HG03095 (cell line): ENCODE results near the gene ANKRD40CL.
"Not testable (repeated sequence)": the region's sequence is repeated elsewhere in the genome, so short reads cannot be mapped to it uniquely, and the experiment has no call there.

Experiments
- ATAC-seq: cut with Tn5 transposase; IDR thresholded peaks from one replicate; pipeline ENCODE4 v1.9.1; 2021; ENCODE audit warnings: moderate library complexity; ENCODE audit not compliant: unreplicated experiment

ANKRD40CL gene

DNA sequence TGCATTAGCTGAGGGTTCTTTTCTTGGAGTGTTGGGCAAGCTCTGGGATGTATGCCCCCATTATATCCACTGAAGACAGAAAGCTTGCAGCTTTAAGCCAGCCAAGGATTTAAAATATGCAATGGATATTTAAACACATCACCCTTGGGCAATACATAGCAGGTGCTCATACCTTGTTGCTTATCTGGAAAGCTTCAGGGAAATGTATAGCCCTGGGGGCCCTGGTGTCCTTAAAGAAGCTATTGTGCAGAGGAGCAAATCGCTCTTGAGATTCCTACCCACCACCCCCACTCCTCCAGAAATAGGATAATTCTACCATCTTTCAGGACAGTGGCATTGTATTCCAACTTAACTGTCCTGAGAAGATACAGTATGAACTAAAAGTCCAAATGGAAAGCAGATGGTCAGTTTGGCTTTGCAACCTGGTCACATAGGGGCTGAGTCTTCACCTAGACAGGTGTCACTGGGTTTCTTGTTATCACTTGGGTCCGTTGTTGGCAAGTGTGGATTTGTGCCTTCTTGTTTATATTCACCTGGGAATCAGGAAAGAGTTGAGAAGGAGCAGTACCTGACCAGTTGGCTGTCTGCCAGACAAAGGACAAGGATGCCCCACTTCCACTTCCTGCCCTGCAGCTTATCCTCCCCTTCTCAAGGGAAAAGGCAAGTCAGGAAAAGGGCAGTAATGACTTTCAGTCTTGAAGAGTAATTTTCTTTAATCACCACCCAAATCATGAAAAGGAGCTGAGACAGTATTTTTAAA, 3.4 kb downstream of the ANKRD40CL start:
- no peak for ATAC-seq

DNA sequence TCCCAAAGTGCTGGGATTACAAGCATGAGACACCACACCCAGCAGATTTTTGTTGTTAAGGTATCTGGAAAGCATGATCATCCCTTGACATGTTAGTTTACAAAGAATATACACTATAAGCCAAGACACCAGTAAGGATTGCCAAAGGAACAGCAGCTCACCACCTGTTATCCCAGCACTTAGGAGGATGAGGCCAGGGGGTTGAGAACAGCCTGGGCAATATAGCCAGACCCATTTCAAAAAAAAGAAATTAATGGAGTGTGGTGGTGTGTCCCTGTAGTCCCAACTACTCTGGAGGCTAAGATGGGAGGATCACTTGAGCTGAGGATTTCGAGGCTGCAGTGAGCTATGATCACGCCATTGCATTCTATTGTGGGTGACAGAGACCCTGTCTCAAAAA, 5.1 kb downstream of the ANKRD40CL start:
- no peak for ATAC-seq

DNA sequence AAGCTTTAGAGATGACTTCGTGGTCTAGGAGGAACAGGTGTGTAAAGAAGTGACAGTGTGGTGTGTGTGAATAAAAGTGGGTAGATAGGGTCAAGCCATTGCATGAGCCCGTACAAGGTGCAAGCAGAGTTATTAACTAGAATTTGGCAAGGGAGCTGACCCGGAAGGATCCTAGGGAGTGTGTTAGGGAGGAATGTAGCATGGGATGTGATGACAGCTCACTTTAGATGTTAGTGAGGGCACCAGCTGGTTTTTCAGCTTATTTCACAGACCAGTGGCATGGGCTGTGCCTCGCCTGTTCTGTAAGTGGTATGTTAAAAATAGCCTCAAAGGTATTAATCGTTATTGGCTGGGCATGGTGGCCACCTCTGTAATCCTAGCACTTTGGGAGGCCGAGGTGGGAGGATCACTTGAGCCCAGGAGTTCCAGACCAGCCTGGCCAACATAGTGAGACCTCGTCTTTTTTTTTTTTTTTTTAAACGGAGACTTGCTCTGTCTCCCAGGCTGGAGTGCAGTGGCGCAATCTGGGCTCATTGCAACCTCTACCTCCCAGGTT, 8.3 kb downstream of the ANKRD40CL start:
- no peak for ATAC-seq

DNA sequence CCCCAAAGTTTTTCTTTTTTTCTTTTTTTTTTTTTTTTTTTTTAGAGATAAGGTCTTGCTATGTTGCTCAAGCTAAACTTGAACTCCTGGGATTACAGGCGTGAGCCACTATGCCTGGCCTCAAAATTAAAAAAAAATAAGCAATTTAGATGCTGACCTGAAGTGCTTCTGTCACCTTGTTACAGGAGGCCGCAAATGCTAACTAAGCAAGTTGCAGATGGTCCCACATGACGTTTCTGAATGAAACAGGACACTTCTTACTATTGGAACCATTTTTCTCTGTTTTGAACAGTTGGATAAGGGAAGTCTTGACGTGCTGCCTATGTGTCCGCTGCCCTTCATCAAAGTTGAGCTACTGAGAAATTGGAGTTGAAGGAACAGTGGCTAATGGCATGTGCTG, 8.8 kb downstream of the ANKRD40CL start:
- no peak for ATAC-seq

DNA sequence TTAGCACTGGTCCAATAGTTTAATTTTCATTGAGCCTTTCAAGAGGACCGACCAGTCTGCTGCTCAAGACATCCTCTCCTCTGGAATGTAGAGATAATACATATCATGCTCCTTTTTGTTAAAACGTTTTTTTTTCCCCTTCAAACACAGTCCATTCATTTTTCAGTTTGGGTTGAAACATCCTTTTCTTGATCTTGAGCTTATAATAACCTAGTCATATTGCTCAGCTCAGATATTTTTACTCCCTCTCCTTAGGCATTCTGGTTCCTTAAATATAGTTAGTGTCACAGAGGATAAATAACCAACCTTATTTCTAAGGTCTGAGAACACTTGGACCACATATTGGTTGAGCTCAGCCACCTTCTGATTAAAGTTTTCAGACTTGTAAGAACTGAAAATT, 12.8 kb downstream of the ANKRD40CL start:
- ATAC-seq, result no peak

DNA sequence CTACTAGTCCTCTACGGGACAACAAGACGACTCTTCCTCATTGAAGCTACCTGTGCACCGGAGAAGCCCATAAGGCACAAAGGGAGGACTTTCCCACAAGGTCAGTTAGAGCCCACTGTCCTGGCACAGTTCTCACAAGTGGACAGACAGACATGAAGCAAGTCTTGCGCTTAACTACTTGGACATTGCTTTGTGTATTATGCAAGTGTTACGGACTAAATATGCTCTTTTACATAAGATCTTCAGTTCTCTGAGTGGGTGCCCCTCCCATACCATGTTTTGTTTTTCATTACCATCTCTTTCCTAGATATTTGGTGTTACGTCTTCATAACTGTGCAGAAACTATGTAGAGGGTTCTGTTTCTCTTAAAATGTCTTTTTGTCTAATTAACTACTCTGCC, 18.1 kb downstream of the ANKRD40CL start:
- ATAC-seq, result no peak

DNA sequence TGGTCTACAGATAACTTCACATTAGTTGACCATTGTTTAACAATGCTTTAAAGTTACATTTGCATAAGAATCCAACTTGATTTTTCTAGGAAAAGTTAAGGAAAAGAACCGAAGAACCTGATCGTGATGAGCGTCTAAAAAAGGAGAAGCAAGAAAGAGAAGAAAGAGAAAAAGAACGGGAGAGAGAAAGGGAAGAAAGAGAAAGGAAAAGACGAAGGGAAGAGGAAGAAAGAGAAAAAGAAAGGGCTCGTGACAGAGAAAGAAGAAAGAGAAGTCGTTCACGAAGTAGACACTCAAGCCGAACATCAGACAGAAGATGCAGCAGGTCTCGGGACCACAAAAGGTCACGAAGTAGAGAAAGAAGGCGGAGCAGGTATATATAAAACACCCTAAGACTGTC, 21.7 kb downstream of the ANKRD40CL start:
- no peak for ATAC-seq

DNA sequence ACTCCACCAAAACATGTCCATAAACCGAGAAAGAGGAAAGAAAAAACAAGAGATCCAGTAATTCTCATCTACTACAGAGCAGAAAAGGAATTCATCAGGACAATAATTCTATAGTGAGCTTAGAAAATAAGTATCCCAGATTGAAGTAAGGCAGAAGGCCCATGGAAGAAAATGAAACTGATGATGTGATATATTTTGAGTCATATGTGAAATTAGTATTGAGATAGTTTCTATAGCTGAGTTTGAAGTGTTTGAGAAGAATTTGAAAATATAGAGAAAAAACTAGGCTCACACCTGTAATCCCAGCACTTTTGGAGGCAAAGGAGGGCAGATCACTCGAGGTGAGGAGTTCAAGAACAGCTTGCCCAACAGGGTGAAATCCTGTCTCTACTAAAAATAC, 28.2 kb downstream of the ANKRD40CL start:
- no peak for ATAC-seq

DNA sequence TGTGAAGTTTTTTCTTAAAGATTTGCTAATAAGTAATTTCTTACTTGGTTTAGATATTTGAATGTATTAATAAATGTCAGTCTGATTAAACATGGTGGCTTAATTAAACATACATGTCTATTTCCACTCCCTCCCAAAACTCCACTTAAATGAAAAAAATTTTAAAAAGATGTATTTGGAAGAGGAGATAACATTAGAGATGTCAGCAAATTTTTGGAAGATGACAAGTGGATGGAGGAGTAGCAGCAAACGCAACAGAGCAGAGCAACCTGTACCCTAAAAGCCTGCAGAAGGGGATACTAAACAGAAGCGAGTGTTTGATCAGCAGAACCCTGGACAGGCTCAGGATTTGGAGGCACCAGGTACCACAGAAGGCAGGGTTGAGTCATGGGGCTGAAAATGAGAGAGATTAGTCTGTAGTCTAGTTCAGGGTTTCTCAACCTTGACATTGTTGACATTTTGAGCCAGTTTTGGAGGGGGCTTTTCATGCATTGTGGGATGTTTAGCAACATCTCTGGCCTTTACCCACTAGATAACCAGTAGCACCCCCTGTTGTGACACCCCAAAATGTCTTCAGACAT, 30.1 kb downstream of the ANKRD40CL start:
- ATAC-seq, result no peak

DNA sequence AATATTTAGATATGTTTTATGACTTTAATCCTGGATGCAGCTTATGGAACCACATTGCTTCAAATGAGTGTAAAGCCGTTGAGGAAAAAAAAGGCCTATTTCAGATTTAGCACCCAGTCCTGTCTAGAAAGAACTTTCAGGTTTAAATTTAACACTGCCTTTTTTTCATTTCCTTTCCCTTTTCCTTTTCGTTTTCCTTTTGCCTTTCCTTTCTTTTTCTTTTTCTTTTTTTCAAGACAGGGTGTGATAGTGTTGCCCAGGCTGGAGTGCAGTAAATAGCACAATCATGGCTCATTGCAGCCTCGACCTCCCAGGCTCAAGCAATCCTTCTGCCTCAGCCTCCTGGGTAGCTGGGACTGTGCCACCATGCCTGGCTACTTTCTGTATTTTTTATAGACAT, 32.0 kb downstream of the ANKRD40CL start:
- ATAC-seq, result no peak

DNA sequence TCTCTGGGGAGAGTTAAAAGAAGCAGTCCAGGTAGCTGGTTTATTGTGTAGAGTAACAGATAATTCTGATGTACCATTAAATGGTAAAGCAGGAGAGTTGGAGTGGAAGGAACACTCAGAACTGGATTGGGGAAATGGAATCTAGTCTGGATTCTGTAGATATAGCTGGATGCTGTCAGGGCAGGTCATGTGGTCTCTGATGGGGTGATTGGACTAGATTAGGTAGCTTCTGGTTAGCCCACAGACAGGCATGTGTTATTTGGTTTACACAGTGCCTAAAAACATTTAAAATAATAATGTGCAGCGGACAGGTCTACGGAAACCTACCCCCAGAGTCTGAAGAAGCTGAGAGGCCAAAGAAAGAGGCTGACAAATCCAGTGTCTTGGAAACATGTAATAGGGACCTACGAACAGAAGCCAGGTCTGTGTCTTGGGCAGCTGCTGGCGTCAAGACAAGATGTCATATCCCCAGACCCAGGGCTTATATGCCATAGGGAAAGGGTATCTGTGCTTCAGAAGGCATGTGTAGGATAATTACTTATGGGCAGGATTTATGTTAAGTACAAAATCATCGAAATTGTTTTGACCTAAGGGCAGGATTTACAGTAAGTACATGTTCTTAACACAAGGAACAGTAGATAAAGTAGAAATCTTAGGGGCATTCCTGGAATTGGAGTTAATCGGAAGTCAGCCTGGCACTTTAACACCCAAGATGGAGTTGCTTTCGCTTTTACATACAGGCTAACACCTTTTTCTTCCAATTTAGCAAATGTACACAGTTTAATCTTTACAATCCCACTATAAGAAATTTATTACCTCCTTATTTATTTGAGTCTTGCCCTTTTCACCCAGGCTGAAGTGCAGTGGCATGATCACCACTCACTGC, 35.5 kb downstream of the ANKRD40CL start:
- ATAC-seq, result no peak

DNA sequence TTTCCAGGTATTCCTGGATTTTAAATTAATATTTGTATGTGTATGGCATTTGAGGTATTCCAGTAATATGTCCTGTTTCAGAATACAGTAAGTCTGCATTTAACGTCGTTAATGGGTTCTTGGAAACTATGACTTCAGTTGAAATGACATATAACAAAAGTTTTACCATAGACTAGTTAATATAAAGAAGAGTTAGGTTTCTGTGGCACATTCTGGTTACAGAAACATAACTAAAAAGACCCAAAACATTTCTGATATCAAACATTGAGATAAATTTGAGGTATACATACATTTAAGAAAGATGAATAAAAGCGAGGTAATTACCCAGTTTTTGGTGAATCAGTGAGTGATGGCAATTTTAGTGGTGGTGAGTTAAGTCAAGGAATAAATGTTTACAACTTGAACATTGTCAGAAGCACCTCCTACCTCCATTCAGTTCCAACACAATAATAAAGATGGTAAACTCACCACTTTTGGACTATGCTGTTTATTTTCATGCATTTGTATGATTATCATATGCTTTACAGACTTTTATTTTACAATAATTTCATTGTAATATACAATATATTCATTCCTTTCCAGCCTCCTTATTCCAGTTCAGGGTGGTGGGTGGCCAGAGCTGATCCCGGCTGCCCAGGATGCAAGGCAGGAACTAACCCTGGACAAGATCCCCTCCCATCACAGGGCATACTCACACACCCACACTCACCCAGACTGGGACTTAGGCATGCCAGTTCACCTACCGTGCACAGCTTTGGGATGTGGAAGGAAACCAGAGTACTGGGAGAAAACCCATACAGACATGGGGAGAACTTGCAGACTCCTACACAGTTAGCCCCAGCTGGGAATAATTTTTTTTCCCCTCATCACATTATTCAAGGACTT, 38.2 kb downstream of the ANKRD40CL start:
- ATAC-seq, result no peak

DNA sequence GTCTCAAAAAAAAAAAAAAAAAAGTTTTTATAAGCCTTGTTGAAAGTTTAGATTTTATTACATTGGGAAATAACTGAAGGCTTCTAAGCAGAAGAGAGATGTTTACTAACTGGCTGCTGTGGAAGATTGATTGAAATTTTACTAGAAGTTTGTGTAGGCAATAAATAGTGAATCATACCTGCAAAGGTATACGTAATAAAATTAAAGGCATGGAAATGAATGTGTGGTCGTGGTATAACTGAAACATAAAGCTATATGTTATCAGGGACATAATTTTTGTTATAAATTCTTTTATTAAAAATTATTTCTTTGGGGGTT, 39.2 kb downstream of the ANKRD40CL start:
- no peak for ATAC-seq

DNA sequence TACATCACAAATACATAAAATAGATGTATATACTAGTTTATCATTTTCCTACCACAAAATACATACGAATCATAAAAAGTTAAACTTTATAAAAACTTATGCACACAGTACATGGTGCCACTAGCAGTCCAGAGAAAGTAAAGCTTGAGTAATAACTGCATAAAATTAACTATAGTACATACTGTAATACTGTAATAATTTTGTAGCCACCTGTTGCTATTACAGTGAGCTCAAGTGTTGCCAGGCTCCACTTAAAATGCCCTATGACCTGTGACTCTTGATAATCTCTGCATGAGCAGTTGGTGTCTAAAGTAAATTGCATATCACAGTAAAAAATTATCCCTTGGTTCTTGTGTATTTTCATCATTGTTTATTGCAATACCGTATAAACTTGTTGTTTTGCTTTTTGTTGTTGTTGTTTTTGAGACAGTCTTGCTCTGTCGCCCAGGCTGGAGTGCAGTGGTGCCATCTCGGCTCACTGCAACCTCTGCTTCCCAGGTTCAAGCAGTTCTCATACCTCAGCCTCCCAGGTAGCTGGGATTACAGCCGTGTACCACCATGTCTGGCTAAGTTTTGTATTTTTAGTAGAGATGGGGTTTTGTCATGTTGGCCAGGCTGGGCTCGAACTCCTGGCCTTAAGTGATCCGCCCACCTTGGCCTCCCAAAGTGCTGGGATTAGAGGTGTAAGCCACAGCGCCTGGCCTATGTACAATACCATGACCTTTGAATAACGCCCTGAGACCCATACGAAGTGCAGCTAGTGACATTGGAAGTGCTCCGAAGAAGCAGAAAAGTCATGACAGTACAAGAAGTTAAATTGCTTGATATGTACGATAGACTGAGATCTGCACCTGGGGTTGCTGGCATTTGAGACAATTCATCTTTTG, 41.3 kb downstream of the ANKRD40CL start:
- no peak for ATAC-seq

DNA sequence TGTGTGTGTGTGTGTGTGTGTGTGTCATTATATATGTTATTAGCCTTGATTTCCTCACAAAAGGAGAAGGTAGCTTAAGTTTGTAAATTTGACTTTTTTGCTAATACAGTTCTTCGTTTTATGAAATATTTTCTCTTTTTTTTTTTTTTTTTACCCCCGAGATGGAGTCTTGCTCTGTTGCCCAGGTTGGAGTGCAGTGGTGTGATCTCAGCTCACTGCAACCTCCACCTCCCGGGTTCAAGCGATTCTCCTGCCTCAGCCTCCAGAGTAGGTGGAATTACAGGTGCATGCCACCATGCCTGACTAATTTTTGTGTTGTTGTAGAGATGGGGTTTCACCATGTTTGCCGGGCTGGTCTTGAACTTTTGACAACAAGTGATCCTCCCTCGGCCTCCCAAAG, 42.7 kb downstream of the ANKRD40CL start:
- not testable (repeated sequence) for ATAC-seq

DNA sequence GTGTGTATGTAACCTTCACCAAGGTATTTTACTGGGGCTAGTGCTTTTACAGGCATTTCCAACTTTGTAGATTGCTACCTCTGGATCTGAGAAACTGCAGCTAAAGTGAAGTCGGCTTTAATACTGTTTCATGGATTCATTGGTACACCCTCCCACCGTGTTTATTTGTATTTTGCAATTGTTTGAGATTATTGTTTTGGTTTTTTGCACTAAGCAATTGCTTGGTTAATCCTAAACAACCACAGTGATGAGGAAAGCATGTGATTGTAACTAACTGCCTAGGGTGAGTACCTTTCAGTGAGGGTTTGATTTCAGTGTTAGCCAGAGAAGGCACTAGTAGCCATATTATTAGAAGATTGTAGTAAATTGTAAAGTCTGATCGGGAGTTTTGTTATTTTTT, 44.6 kb downstream of the ANKRD40CL start:
- ATAC-seq, result no peak

DNA sequence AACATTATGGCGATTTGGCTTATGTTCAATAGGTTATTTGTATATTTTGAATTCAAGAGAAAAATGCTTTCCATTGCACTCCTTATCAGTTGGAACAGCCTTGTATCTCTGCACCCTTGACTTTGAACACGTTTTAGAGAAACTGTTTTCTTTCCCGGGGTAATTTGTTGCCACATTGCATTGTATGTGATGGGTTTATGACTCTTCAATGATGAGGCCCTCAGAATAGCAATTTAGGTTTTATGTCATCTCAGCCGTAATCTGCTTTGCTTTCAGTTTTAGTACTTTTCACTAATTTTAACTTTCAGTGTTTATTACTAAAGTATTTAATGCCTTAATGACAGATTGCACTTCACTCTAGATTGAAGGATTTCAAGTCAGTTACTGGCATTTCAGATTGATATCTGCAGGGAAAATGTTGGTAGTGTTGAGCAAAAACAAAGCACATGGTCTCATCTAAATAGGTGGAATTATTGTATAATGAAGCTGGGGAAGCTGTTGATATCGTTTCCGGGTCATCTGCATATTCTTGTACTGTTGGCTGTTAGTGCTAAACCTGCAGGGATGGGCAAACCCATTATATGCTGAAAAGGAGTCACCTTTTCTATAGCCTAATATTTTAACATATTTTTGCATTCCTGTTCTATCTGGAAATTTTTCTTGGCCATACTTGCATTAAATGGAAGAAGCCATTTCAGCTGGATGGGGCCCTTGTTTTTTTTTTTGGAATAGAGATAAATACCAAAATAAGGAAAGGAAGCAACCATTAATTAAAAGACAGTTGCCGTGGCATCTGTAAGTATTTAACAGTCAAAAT, 45.9 kb downstream of the ANKRD40CL start:
- ATAC-seq, result no peak

DNA sequence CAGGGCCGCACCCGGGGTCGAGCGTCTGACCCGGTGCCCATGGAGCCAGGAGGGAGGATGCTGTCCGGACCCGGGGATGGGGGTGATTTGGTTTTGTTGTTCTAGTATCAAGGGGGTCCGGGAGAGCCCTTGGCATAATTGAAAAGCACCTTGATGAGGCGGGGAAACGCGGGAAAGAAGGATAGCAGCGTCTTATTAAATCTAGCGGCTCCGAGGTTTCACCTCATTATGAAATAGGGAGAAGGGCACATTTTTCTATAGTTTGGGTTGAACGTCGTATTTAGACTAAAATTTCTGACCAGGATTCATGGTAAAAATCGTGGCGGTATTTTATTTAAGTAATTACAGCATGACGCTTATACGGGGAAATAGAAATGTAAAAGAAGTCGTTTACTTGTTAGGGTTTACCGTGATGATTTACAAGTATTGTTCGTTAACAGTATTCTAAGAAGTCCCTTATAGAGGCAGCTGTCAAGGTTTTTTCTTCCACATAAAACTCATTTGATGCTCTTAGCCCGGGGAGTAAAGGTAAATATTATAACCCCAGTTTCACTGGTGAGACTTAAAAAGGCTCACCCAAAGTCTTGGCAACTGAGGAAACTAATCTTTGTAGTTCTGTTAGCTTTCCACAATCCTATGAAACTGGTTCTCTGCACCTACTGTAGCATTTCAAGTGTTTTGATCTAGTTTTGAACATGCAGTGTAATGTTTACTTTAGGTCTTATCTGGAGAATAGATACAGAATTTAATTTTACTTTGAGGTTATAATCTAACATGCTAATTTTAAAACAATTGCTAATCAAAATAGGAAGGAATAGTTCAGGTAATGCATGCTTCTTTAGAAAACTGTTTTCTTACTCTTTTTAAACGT, 47.2 kb downstream of the ANKRD40CL start:
- no peak for ATAC-seq
